HepG2 (cell line): ENCODE measurements around the gene KRT16. TPM values are rescaled to one million over a fixed set of nuclear protein-coding genes. Genes with fewer than 3 reads are reported as not detected.

Experiments
- CBFB ChIP-seq: sonication (generic); formaldehyde crosslinking; IDR thresholded peaks from 2 replicates; pipeline ENCODE4 v1.4.0; 2020; ENCODE audit warnings: missing genetic modification reagents
- FOXO1 ChIP-seq: sonication (generic); formaldehyde crosslinking; IDR thresholded peaks from 2 replicates; pipeline ENCODE4 v1.4.0; 2020; ENCODE audit warnings: missing genetic modification reagents
- HHEX ChIP-seq: IDR thresholded peaks from 2 replicates; pipeline ENCODE4 v1.6.1; 2016; ENCODE audit warnings: control low read depth
- HINFP ChIP-seq: sonication (generic); formaldehyde crosslinking; IDR thresholded peaks from 2 replicates; pipeline ENCODE4 v1.4.0; 2020; ENCODE audit warnings: low read depth, mild to moderate bottlenecking, missing genetic modification reagents
- POLR2G ChIP-seq: fragments of 200-400 bp; formaldehyde crosslinking; IDR thresholded peaks from 2 replicates; pipeline ENCODE4 v1.6.1; 2018; ENCODE audit warnings: mild to moderate bottlenecking, low read depth, low read length, moderate library complexity
- PPARG ChIP-seq: conservative IDR thresholded peaks from 2 replicates; pipeline ENCODE4 v1.6.1; 2016; ENCODE audit warnings: missing biosample characterization, missing genetic modification reagents
- SNAI1 ChIP-seq: sonication (generic); formaldehyde crosslinking; IDR thresholded peaks from 2 replicates; pipeline ENCODE4 v1.5.0; 2020; ENCODE audit warnings: mild to moderate bottlenecking, missing genetic modification reagents, borderline replicate concordance
- STAG1 ChIP-seq: sonication (generic); formaldehyde crosslinking; IDR thresholded peaks from 2 replicates; pipeline ENCODE4 v1.4.0; 2020; ENCODE audit warnings: missing genetic modification reagents
- TFE3 ChIP-seq: IDR thresholded peaks from 2 replicates; pipeline ENCODE4 v1.6.1; 2016
- ZBED4 ChIP-seq: sonication (generic); formaldehyde crosslinking; IDR thresholded peaks from 2 replicates; pipeline ENCODE4 v1.4.0; 2020; ENCODE audit warnings: missing genetic modification reagents, borderline replicate concordance
- ZBTB10 ChIP-seq: sonication (generic); formaldehyde crosslinking; IDR thresholded peaks from 2 replicates; pipeline ENCODE4 v1.4.0; 2020; ENCODE audit warnings: missing genetic modification reagents, borderline replicate concordance
- ZFP1 ChIP-seq: IDR thresholded peaks from 2 replicates; pipeline ENCODE4 v1.6.1; 2016
- ZNF24 ChIP-seq: fragments of 450-650 bp; IDR thresholded peaks from 2 replicates; pipeline ENCODE4 v1.6.1; 2017; ENCODE audit warnings: antibody characterized with exemption, mild to moderate bottlenecking
- ZNF260 ChIP-seq: sonication (generic); formaldehyde crosslinking; IDR thresholded peaks from 2 replicates; pipeline ENCODE4 v1.4.0; 2020; ENCODE audit warnings: missing genetic modification reagents, low read depth, mild to moderate bottlenecking, borderline replicate concordance
- ZNF276 ChIP-seq: sonication (generic); formaldehyde crosslinking; IDR thresholded peaks from 2 replicates; pipeline ENCODE4 v1.4.0; 2020; ENCODE audit warnings: mild to moderate bottlenecking, low read depth, missing genetic modification reagents
- ZNF501 ChIP-seq: sonication (generic); formaldehyde crosslinking; IDR thresholded peaks from 2 replicates; pipeline ENCODE4 v1.5.1; 2020; ENCODE audit warnings: mild to moderate bottlenecking, moderate library complexity, missing genetic modification reagents
- ZNF75D ChIP-seq: sonication (generic); formaldehyde crosslinking; IDR thresholded peaks from 2 replicates; pipeline ENCODE4 v1.8.1; 2023; ENCODE audit warnings: missing genetic modification reagents, mild to moderate bottlenecking, borderline replicate concordance
- ZSCAN20 ChIP-seq: sonication (generic); formaldehyde crosslinking; IDR thresholded peaks from 2 replicates; pipeline ENCODE4 v1.4.0; 2020; ENCODE audit warnings: missing genetic modification reagents, mild to moderate bottlenecking, borderline replicate concordance
- polyA plus RNA-seq, 8 experiments: library from polyadenylated mRNA; depleted of rRNA in 3 of 8; stranded (reverse) in 7 of 8; unstranded in 1 of 8; fragments of >200 nt; fragmentation: Illumina TruSeq in 4 of 8; extraction: Trizol in 4 of 8; gene quantifications; 2 replicates each; pipeline versions ENCODE4 v1.2.1 to v1.2.3, GENCODE V29; 2011 to 2016; ENCODE audit warnings: low read depth in 4 of 8, missing spikeins in 1 of 8, mixed read lengths in 1 of 8; ENCODE audit not compliant: insufficient read depth in 1 of 8
- total RNA-seq, 5 experiments: library from RNA; depleted of rRNA; stranded (reverse); fragments of >200 nt; fragmentation: Illumina TruSeq; extraction: Trizol; gene quantifications; 2 replicates each; pipeline ENCODE4 v1.2.3, GENCODE V29; 2016; ENCODE audit warnings: low read depth in 1 of 5

KRT16 gene
- total and polyA plus RNA-seq, 2 of the 13 experiments (the other 11 are each of a cell fraction or from before 2014, with no cell fraction given) = not detected

GRCh38 chr17:41647940-41648410, 35.4 kb upstream of the KRT16 start (continued):
- TF ChIP-seq ZSCAN20 (CRISPR knock-in tag) (no peak), HHEX (CRISPR knock-in tag) (no peak), CBFB (CRISPR knock-in tag) (no peak), SNAI1 (CRISPR knock-in tag) (no peak), ZNF260 (no peak), ZBED4 (CRISPR knock-in tag) (no peak), TFE3 (CRISPR knock-in tag) (no peak; the same call in 1 of the 2 replicates), PPARG (CRISPR knock-in tag) (0 out of 2 replicates have a peak, but pooled peaks have one; percentile 25), HINFP (CRISPR knock-in tag) (no peak), FOXO1 (CRISPR knock-in tag) (no peak), ZFP1 (no peak), STAG1 (CRISPR knock-in tag) (peak; percentile 94), ZNF75D (no peak), ZNF501 (CRISPR knock-in tag) (no peak), POLR2G (no peak), ZBTB10 (CRISPR knock-in tag) (no peak), ZNF24 (no peak), ZNF276 (no peak)
